HG03571 (cell line): Measurements from ENCODE around the gene FAM117B.
A peak's percentile ranks its signal among the peaks of the same experiment; 100 is the strongest.

Experiments
- ATAC-seq: cut with Tn5 transposase; IDR thresholded peaks from one replicate; pipeline ENCODE4 v1.9.1; 2021; ENCODE audit not compliant: unreplicated experiment

The FAM117B gene

DNA sequence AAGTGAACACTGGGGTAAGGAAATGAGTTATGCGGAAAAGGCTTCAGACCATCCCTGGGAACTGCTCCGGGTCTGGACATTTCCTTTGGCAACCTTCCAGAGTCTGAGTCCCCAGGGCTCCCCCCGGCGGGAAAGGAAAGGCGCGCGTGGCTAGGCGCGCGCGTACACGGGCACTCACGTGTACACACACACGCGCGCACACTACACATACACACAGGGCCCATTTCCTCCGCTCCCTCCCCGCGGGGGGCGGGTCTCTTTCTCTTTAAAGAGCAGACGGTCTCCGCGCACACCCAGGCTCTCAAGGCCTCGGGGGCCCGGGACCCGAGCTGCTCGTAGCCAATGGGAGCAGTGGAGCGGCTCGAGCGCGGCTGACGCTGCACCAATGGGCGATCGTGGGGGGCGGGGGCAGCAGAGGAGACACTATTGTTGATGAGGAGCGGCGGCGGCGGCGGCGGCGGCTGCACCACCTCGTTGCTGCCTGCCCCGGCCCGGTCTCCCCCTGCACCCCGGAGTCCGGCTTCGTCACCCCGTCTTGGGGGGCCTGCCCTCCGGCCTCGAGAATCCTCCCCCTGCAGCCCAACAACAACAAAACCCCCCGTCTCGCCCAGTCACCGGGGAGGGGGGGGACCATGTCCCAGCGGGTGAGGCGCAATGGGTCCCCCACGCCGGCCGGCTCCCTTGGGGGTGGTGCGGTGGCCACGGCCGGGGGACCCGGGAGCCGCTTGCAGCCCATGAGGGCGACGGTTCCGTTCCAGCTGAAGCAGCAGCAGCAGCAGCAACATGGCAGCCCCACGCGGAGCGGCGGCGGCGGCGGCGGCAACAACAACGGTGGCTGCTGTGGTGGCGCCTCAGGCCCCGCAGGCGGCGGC, at the start of gene FAM117B:
FAM117B (plus strand) TSS at position 414 of the 872 bp plus-strand sequence; CDS start at position 633, 219 bp downstream.
- peak; percentile 81 for ATAC-seq

DNA sequence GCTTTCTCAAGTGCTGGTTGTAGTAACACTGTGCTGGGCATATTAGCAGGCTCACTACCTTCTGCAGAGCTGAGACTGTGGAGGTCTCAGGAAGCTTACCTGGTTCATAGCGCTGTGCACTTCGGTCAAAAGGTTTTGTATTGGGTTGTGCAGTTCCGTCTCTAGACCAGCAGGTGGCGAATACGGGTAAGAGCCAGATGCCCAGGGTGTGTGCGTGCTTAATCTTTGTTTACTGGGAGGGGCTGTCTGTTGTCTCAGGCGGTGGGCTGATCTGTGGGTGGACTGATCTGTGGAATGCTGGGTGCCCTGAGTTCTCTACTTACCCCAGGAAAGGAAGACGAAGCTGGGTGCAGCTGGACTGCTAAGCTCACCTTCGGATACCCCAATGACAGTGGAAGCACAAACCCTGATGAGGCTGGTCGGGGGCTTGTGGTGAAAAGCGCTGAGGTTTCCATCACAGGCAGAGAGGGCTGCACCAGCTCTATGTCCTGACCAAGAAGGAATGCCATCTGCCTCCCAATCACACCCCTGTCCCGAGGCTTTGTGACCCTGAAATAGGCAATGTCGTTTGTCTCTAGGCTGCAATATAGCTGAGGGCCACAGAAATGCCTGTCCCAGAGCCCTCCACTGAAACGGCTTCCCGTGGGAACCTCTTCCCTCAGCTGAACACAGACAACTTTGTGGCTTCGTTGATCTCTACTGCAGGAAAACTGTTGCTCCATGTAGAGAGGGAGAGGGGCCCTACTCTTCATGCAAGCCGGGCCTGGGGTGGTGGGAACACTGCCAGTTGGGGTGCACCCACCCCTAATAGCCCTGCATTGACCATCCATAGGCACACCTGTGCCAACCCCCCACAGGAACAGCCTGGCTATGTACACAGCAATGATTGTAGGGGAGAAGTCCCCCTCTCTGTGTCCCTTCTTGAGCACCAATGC, 45.9 kb upstream of the FAM117B start:
- peak; percentile 80 for ATAC-seq

DNA sequence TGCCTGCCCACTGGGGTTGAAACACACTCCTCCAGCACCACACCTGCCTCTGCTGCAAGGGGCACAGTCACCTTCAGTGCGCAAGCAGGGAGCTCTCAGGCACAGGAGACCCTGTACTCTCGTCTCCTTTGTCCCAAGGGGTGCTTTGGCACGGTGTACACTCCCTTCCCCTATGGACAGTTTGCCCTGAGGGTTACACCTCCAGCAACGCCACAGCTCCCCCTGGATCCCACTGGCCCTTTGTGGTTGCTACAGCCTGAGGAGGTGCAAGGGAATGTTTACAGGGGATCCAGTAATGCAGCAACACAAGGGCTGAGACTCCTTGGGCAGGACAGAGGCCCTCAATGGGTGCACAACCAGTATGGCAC, 45.2 kb upstream of the FAM117B start:
- ATAC-seq: no peak

DNA sequence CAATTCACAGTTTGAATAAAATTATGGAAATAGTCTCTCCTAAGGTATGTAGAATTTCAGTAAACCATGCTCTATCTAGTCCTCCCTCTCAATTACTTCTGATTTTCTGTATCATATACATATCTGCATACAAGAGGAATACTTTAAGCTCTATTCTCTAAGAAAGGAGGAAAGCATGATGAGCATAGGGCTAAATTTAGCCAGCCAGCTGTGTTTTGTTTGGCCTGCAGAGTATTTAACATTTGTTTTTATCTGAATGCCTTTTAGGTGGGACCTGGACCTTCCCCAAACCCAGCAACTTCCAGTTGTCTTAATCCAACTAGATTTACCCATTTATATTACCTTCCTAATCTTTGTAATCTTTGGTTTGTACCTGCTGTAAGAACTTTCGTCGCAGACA, 42.2 kb upstream of the FAM117B start:
- ATAC-seq: no peak

DNA sequence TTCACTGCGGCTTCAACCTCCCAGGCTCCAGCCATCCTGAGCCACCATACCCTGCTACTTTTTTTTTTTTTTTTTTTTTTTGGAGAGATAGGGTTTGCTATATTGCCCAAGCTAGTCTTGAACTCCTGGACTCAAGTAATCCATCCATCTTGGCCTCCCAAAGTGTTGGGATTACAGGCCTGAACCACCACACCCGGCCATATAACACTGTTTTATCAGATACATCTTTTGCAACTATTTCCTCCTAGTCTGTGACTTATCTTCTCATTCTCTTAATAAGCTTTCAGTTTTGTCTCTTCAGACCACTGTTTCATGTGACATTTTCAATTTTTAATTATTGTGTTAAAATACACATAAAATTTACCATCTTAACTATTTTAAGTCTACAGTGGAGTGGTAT, 35.7 kb upstream of the FAM117B start:
- no peak for ATAC-seq

DNA sequence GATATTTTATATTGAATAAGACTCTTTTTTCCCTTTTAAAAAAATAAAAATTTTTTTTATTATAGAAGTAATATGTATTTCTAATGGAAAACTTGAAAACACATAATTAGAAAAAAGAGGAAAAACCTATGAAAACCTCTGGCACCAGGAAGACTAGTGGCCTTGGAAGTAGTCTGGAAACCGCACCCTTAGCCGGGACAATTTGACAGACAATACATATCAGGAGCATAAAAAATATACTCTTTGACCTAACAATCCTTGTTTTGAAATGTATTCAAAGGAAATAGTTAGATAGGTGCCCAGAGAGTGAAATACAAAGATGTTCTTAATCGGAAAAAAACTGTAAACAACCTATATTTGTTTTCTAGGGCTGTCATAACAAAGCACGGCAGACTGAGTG, 34.9 kb upstream of the FAM117B start:
- no peak for ATAC-seq

DNA sequence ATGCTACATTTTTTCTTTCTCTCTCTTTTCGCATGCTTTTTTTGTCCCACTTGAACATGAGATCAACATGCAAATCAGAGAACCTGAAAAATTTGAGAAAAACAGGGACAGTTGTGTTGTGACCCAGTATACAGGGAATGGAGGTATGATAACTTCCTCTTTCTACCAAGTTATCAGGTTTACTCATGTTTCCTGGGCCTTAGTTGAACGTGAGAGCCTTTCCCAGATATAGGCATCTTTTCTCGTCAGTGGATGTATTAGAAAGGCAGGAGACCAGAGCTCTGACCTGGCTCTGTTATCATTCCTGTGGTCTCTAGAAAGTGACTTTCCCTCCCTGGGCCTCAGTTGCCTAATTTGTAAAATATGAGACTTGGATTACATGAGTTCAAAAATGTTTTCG, 30.1 kb upstream of the FAM117B start:
- ATAC-seq: no peak

DNA sequence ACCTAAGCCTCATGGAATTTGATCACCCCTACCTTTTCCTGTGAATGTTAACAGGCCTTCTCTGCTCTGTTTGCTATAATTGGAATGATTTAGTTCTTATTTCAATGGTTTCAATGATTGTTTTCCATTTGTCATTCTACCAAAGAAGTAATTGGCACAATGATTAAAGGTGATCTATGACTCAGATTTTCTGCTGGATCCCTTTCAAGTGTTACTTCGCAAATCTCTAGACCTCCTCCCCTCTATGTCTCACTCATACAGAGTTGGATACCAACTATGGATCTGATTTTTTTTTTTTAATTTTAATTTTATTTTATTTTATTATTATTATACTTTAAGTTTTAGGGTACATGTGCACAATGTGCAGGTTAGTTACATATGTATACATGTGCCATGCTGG, 29.6 kb upstream of the FAM117B start:
- ATAC-seq: no peak

DNA sequence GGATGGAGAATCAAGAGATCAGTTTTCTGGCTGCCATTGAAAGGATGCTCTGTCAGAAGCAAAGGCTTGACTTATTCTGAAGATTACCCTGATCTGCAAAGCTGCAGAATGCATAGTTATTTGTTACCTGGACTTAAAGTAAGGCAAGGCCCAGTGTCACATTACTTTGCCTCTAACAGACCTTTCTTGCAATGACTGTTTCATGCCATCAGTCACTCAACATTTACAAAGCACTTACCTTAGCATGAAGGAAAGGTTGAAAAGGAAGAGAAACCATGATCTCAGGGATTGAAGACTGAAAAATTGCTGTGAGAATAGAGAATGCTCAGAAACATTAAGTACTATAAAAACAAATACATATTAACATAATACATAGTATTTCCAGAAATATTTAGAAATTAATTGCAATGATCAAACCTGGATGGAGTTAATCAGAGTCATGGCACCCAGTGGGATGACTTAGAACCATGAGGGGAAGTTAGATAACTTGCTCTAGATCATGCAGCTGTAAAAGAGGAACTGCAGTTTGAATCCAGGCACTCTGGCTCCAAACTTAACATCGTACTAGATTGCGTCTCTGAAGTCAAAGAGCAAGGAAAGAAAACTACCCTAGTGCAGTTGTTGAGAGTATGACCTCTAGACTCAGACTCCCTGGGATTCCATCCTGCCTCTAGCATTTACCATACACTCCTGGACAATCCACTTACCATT, 26.5 kb upstream of the FAM117B start:
- ATAC-seq: no peak

DNA sequence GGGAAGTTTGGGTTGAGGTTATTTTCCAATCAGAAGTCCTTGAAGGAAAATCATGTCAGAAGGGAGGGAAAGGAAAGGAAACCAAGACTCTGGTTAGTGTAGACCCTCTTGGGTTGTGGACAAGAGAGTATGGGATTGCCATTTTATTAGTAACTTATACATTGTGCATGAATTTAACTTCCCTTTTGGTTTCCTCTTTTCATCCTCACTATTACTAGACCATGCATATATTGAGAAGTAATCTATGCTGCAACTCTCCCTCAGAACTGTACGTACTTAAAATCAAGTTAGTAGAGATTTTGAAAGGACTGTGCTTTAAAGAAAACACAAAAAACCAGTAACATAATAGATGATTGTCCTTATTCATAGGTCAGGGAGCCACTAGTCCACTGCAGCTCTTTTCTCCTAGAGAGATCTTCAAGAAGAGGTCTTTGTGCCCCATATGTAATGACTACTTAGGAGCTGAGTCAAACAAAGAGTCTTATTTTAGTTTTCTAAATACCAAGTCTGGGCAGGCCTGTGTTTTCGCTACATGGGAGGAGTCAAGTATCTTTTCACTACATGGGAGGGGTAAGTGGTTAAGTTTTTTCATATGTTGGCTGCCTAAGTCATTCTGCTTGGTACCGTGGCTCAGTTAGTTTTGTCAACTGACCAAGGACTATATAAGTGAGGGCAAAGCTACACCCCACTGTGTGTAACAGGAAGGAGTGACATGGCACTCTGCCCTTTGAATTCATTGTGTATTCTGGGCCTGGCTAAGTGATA, 25.2 kb upstream of the FAM117B start:
- peak; percentile 89 for ATAC-seq

DNA sequence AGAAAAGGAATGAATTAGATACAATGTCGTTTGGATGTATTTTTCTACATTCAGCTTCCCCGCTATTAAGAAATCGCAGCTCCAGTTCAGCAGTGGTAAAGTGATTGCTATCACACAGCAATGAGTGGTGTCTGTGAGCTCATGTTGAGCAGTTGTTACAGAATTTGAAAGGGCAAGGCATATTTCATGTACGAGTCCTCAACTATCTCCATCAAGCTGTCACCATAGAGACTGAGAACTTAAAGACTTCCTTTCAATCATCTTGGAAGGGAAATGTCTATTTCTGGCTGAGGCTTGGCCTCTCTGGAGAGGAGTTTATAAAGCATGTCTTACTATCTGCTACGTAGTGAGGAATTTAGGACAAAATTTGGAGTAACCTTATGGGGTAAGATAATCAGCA, 24.4 kb upstream of the FAM117B start:
- no peak for ATAC-seq

DNA sequence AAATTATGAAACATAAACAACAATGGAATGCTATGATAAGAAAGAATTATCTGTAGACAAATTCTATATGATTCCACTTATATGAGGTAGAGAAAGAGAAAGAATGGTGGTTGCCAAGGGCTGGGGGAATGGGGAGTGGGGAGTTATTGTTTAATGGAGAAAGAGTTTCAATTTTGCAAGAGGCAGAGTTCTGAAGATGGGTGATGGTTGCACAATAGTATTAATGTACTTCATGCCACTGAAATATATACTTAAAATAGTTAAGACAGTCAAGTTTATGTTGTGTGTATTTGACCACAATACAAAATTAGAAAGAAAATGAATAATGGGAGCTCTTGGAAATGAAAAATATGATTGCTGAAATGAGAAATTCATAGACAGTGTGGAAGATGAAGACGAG, 22.6 kb upstream of the FAM117B start:
- ATAC-seq: no peak

DNA sequence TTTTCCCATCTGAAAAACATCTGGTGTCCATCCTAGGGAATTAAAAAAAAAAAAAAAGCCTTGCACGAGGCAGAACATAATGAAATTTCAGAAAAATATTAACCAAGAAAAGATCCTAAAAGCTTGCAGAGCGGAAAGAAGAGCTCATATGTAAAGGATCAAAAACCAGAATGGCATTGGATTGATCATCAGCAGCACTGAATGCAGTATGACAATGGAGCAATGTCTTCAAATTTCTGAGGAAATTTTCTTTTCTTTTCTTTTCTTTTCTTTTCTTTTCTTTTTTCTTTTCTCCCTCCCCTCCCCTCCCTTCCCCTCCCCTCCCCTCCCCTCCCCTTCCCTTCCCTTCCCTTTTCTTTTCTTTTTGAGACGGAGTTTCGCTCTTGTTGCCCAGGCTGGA, 21.3 kb upstream of the FAM117B start:
- ATAC-seq: no peak

DNA sequence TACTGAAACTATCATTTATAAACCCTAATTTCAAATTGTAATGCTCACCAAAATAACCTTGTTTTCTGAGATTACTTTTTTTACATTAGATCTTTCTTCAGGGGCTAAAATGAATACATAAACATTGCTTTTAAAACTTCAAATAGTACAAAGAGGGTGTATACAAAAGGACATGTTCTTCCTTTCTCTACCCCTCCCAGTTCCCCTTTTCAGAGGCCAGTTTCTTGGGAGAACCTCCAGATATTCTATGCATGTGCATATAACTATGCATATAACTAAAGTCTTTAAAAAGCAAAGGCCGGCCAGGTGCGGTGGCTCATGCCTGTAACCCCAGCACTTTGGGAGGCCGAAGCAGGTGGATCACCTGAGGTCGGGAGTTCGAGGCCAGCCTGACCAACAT, 10.6 kb upstream of the FAM117B start:
- ATAC-seq: no peak

DNA sequence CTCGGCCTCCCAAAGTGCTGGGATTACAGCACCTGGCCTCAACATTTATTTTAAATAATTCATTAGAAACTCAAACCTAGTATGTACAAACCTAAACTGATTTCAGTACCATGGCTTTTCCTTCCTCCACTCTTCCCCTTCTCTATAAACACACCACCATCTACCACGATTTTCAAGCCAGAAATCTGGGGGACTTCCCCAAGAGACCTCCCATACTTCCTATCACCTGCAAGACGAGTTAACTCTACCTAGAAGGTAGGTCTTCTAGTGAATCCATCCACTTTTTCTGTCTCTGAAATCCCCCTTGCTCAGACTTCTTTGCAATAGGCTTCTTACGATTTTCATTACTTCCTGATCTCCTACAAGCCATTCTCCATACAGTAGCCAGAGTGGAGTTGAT, 7.7 kb upstream of the FAM117B start:
- ATAC-seq: no peak

DNA sequence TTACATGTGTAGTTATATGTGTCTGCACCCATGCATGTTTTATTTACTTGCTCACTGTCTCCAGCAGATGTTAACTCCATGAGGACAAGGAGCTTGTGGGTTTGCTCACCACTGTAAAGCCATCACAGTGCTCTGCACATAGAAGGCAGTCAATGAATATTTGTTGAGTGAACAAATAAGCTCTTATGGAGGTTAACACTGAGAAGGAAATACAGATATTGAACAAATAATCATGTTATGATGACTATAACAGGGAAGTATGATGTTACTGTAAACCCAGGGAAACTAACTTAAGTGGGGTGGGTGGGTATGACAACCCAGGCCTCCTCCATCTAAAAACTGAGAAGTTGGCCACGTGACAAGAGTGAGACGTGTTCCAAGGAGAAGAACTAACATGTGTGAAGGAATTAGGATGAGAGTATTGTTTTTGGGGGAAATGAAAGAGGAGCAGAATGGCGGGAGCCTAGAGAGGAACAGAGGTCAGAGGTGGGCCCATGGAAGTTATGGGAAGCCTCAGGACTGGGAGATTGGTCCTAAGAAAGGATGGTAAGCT, 6.0 kb upstream of the FAM117B start:
- no peak for ATAC-seq

DNA sequence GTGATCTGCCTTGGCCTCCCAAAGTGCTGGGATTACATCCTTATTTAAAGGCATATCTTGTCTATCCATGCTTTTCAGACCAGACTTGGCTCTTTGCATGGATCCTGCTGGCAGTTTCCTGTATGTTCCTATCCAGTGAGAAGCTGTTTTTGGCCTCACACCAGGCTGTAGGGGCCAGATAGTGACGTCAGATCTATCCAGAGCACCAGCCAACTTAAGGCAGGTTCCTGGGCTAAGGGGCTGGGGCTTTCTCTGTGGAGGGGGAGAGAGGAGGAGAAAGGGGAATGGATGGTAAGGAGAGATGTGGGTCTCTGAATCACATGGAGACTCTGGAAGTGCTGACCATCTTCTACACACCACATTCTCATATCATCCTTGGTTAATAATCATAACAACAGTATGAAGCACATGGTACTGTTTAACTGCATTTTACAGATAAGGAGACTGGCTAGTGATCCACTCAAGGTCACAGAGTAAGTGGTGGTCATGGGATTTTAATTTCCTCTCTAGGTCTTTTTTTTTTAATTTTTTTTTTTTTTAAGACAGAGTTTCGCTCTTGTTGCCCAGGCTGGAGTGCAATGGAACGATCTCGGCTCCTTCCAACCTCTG, 2.0 kb upstream of the FAM117B start:
- ATAC-seq: no peak

DNA sequence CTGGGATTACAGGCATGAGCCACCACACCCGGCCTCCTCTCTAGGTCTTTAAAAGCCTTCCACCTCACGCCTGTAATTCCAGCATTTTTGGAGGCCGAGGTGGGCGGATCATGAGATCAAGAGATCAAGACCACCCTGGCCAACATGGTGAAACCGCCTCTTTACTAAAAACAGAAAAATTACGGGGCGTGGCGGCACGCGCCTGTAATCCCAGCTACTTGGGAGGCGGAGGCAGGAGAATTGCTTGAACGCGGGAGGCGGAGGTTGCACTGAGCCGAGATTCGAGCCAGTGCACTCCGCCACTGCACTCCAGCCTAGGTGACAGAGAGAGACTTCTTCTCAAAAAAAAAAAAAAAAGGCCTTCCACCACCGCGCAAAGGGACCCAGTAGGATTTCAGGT, 1.3 kb upstream of the FAM117B start:
- no peak for ATAC-seq

DNA sequence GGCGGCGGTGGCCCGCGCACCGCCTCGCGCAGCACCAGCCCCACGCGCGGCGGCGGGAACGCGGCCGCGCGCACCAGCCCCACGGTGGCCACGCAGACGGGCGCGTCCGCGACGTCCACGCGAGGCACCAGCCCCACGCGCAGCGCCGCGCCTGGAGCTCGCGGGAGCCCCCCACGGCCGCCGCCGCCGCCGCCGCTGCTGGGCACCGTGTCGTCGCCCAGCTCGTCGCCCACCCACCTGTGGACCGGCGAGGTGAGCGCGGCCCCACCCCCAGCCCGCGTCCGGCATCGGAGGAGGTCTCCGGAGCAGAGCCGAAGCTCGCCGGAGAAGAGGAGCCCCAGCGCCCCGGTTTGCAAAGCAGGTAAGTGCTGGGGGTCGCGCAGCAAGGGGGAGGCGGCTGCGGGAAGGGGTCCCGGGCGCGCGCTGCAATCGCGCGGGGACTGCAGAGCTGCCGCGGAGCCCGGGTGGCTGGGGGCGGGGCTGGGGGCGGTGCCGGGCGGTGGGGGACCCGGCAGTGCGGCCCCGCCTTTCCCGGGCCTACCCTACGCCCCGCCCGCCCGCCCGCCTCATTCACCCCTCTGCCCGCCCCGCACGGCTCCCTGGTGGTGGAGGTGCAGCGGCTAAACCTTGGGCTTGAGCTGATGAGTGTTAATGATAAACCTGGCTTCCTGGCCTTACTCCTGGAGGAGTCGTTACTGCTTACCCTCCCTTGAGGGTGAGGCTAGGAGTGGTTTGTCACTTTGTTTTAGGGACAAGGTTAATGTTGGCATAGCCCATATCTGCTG, 851 bp downstream of the FAM117B start:
- peak; percentile 69 for ATAC-seq
